Activated CD4-positive, alpha-beta T cell treated with anti-CD3 and anti-CD28 coated beads, Interleukin-10, Interleukin-2, amounts not matched to agents 100 ng/mL and 50 ng/mL, durations not matched to agents 16 hours and 8 hours (primary cell): Measurements from ENCODE around the gene FOXC1.

ENCODE experiments used
- DNase-seq: peaks from one replicate; pipeline ENCODE4 v3.0.0-alpha.2; 2020

Gene FOXC1

DNA sequence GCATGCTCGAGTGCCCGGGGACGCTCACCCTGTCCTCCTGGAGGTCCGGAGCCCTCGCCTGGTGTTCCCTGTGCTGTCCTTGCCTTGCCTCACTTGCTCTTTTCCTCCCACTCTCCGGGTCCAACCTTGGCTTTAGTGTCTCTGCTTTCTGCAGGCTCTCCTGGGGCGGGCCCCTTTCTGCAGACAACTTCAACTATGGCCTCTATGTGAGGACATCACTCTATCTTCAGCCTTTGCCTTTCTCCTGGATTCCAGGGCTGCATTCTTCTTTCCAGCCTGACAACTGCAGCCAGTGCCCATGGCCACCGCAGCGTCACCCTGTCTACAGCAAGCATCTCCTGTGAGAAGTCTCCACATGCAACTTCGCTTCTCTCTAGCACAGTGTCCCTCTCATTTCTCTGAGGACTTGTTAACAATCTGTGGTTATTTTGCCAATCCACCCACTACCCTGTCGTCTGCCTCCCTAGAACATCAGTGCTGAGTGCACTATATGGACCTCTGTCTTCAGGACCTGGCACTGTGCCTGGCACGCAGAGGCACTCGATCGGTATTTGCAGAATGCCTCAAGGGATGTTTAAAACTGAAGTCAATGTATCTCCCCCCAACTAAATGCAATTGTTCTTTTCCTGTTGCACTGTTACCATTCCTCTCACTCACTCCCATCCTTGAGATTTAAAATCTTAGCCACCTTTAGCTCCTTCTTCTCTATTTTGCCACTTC is 35.9 kb downstream of the FOXC1 start:
- DNase-seq: no peak

DNA sequence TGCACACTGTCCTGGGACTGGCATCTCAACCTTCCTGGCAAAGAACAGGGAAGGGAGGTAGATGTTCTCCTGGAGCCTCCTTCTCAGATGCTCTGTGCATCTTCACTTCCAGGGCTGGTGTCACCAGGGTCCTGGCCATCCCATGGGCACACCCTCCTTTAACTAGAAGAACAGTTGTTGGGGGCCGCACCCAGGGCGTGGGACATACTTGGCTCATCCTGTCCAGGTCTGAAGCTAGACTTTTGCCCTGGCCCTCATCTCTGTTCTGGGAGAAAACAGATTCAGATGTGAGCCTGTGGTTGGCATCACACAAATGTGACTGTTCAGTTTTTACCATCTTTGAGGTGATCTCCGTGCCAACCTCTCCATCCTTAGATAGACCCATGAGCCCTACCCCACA is 41.6 kb downstream of the FOXC1 start:
- DNase-seq: no peak

DNA sequence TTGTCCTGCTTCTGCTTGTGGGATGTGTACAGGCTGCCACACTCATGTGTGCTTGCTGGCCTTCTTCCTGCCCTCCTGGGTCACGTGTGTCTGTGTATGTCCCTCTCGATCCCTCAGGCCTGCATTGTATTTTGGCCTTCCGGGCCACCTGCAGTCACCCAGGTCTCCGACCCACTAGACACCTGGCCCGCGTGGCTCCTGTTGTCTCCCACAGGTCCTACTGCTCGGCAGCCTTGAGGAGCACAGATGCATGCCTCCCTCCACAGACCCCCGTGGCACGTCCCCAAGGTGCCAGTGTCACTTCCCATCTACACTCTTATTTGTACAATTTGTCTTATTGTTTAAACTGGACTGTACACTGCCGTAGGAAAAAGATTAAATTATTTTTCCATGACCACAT is 43.1 kb downstream of the FOXC1 start:
- DNase-seq: no peak

- no peak for DNase-seq
Observed at GRCh38 chr6:1654054-1654453, 44.3 kb downstream of the FOXC1 start.

DNA sequence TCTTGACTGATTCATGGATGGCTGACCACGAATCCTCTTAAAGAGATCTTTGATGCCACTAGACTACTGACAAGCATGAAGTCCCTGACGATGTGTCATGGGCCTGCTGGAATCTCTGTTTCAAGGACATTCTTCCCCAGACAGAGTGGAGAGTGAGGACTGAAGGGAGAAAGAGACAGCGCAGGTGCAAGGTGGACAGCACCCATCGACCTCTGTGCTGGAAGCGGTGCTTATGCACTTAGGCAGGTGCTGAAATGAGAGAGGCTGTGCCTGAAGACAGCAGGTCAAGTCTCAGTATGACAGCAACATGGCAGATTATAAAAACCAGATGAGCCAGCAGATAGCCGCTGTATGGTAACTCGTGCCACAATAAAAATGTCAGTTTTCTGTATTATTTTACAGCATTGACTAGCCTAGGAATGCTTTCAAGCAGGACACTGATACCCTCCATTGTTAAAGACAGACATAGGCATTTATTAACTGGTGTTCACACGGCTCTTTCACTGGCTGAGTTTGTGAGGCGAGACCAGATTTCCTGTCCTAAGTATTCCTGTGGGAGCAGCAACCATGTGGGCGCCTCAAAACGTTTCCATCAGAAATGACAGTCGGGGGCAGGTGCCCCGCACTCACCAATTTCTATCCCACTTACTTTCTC is 47.5 kb downstream of the FOXC1 start:
- no peak for DNase-seq

GRCh38 chr6:1657771-1658165 is 48.1 kb downstream of the FOXC1 start:
- DNase-seq: no peak

GRCh38 chr6:1658212-1659005 is 48.7 kb downstream of the FOXC1 start:
- no peak for DNase-seq

DNA sequence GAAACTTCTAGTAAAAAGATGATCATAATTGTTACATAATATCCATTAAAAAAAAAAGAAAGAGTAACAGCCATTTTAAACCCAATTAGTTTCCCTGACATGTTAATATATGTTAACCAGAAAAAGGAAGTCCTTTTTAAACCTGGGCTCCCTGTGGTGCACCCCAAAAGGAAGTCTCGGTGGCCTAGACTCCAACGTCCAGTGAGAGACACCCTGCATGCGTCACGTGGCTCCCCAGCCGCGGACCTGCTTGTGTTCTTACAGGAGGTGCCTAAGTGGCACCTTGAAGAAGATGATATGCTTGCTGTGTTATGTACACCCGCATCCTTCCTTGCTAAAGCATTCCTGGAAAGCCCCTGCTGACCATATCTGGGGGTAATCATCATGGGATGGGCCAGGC is 50.1 kb downstream of the FOXC1 start:
- DNase-seq: no peak

- no peak for DNase-seq
Observed at GRCh38 chr6:1662534-1662933, 52.8 kb downstream of the FOXC1 start.
